22Rv1 (cell line): ENCODE measurements around the gene DCLK1.

Experiments
- H3K27ac ChIP-seq: fragments of 450-650 bp; 2 replicates; pipeline ENCODE4 v1.5.1; 2017
- CTCF ChIP-seq: fragments of 450-650 bp; IDR thresholded peaks from 2 replicates; pipeline ENCODE4 v1.5.1; 2017; ENCODE audit warnings: mild to moderate bottlenecking
- ZFX ChIP-seq: fragments of 450-650 bp; IDR thresholded peaks from 2 replicates; pipeline ENCODE4 v1.6.1; 2017; ENCODE audit warnings: antibody characterized with exemption, borderline replicate concordance

The DCLK1 gene

GRCh38 chr13:36031490-36031889 is 99.7 kb downstream of the DCLK1 start:
- no peak overlapping the region for H3K27ac ChIP-seq
- TF ChIP-seq CTCF (no peak), ZFX (no peak)

- H3K27ac ChIP-seq, result no peak overlapping the region
Measured at GRCh38 chr13:36030670-36031331, 100.4 kb downstream of the DCLK1 start.

GRCh38 chr13:36029166-36029565 is 102.0 kb downstream of the DCLK1 start:
- no peak for TF ChIP-seq ZFX
- TF ChIP-seq CTCF, result no peak
- H3K27ac ChIP-seq, result no peak overlapping the region

More at GRCh38 chr13:36030670-36031331, 100.4 kb downstream of the DCLK1 start:
- TF ChIP-seq ZFX, result no peak

GRCh38 chr13:36028359-36029025 is 102.7 kb downstream of the DCLK1 start:
- no peak for TF ChIP-seq CTCF
- TF ChIP-seq ZFX, result no peak
- no peak overlapping the region for H3K27ac ChIP-seq

GRCh38 chr13:36026531-36026930 is 104.7 kb downstream of the DCLK1 start:
- no peak overlapping the region for H3K27ac ChIP-seq
- no peak for TF ChIP-seq CTCF
- no peak for TF ChIP-seq ZFX

GRCh38 chr13:36014763-36015162 is 116.4 kb downstream of the DCLK1 start:
- TF ChIP-seq ZFX (no peak), CTCF (no peak)
- H3K27ac ChIP-seq, result no peak overlapping the region

GRCh38 chr13:36006894-36007675 is 124.1 kb downstream of the DCLK1 start:
- no peak overlapping the region for H3K27ac ChIP-seq
- no peak for TF ChIP-seq CTCF
- TF ChIP-seq ZFX, result no peak
